ENCODE measurements around the gene UNC45A.

The UNC45A gene

GRCh38 chr15:90947577-90948357, 12.7 kb downstream of the UNC45A start:
- no peaks in the 10 kb centered on the region; the same call in 1 of the 2 replicates for H3K36me3 ChIP-seq (replicated peaks; ENCODE audit: insufficient read depth, low read length)

GRCh38 chr15:90948506-90948905, 13.4 kb downstream of the UNC45A start:
- H3F3A ChIP-seq (ENCODE audit: insufficient read depth, low read length): peaks cover 3% of the 10 kb centered on the region; the same call in 1 of the 2 replicates
- H3K9me3 ChIP-seq (replicated peaks; ENCODE audit: insufficient read depth, low read length): no peaks in the 10 kb centered on the region
- H3K27ac ChIP-seq (ENCODE audit: low read length): no peak overlapping the region
- no peak for TF ChIP-seq CTCF (IDR thresholded peaks at IDR 0.05; ENCODE audit: low read length)
- no peak for TF ChIP-seq EZH2phosphoT487 (IDR thresholded peaks at IDR 0.05; ENCODE audit: low read length)
- no peak overlapping the region for H2AFZ ChIP-seq (ENCODE audit: low read length)
- no peaks in the 10 kb centered on the region for H3K27me3 ChIP-seq (replicated peaks; ENCODE audit: insufficient read depth, low read length)
- H3K4me1 ChIP-seq (ENCODE audit: low read length): no peaks in the 10 kb centered on the region
- H3K4me2 ChIP-seq (ENCODE audit: low read depth, low read length): no peak overlapping the region
- H3K36me3 ChIP-seq (replicated peaks; ENCODE audit: insufficient read depth, low read length): no peaks in the 10 kb centered on the region; the same call in 1 of the 2 replicates
- H3K9me2 ChIP-seq (replicated peaks; ENCODE audit: insufficient read depth, low read length): no peaks in the 10 kb centered on the region
- DNase-seq: no peak
- no peak overlapping the region for H3K4me3 ChIP-seq (ENCODE audit: low read length)
- no peaks in the 10 kb centered on the region for H3K79me2 ChIP-seq (ENCODE audit: low read length)
- no peak overlapping the region for H3K9ac ChIP-seq (ENCODE audit: low read length)
- H4K20me1 ChIP-seq (ENCODE audit: insufficient read depth, low read length): no peaks in the 10 kb centered on the region

More at GRCh38 chr15:90947577-90948357, 12.7 kb downstream of the UNC45A start:
- no peak for DNase-seq
- Histone ChIP-seq H3K9me3 (replicated peaks; ENCODE audit: insufficient read depth, low read length) (no peaks in the 10 kb centered on the region), H3F3A (ENCODE audit: insufficient read depth, low read length) (no peaks in the 10 kb centered on the region), H3K4me1 (ENCODE audit: low read length) (no peaks in the 10 kb centered on the region), H3K27ac (ENCODE audit: low read length) (no peak overlapping the region), H4K20me1 (ENCODE audit: insufficient read depth, low read length) (no peaks in the 10 kb centered on the region), H3K4me2 (ENCODE audit: low read depth, low read length) (no peak overlapping the region), H3K9ac (ENCODE audit: low read length) (no peak overlapping the region), H3K79me2 (ENCODE audit: low read length) (no peaks in the 10 kb centered on the region), H3K9me2 (replicated peaks; ENCODE audit: insufficient read depth, low read length) (no peaks in the 10 kb centered on the region), H2AFZ (ENCODE audit: low read length) (no peak overlapping the region), H3K27me3 (replicated peaks; ENCODE audit: insufficient read depth, low read length) (no peaks in the 10 kb centered on the region), H3K4me3 (ENCODE audit: low read length) (no peak overlapping the region)
- TF ChIP-seq CTCF (IDR thresholded peaks at IDR 0.05; ENCODE audit: low read length) (no peak), EZH2 (optimal IDR thresholded peaks at IDR 0.05; ENCODE audit: low read depth, low read length) (no peak), EZH2phosphoT487 (IDR thresholded peaks at IDR 0.05; ENCODE audit: low read length) (no peak)

GRCh38 chr15:90949979-90950675, 15.0 kb downstream of the UNC45A start:
- Histone ChIP-seq H3K9me2 (replicated peaks; ENCODE audit: insufficient read depth, low read length) (no peaks in the 10 kb centered on the region), H3F3A (ENCODE audit: insufficient read depth, low read length) (peaks cover 11% of the 10 kb centered on the region), H2AFZ (ENCODE audit: low read length) (no peak overlapping the region), H4K20me1 (ENCODE audit: insufficient read depth, low read length) (no peaks in the 10 kb centered on the region), H3K27ac (ENCODE audit: low read length) (no peak overlapping the region), H3K9me3 (replicated peaks; ENCODE audit: insufficient read depth, low read length) (no peaks in the 10 kb centered on the region), H3K4me1 (ENCODE audit: low read length) (no peaks in the 10 kb centered on the region), H3K79me2 (ENCODE audit: low read length) (no peaks in the 10 kb centered on the region), H3K9ac (ENCODE audit: low read length) (no peak overlapping the region), H3K36me3 (replicated peaks; ENCODE audit: insufficient read depth, low read length) (no peaks in the 10 kb centered on the region), H3K4me2 (ENCODE audit: low read depth, low read length) (no peak overlapping the region), H3K27me3 (replicated peaks; ENCODE audit: insufficient read depth, low read length) (no peaks in the 10 kb centered on the region), H3K4me3 (ENCODE audit: low read length) (no peak overlapping the region)
- no peak for DNase-seq
- TF ChIP-seq CTCF (IDR thresholded peaks at IDR 0.05; ENCODE audit: low read length) (no peak), EZH2 (optimal IDR thresholded peaks at IDR 0.05; ENCODE audit: low read depth, low read length) (no peak), EZH2phosphoT487 (IDR thresholded peaks at IDR 0.05; ENCODE audit: low read length) (no peak)

All from MM.1S (cell line).